ENCODE data around the gene CST6.

DNA sequence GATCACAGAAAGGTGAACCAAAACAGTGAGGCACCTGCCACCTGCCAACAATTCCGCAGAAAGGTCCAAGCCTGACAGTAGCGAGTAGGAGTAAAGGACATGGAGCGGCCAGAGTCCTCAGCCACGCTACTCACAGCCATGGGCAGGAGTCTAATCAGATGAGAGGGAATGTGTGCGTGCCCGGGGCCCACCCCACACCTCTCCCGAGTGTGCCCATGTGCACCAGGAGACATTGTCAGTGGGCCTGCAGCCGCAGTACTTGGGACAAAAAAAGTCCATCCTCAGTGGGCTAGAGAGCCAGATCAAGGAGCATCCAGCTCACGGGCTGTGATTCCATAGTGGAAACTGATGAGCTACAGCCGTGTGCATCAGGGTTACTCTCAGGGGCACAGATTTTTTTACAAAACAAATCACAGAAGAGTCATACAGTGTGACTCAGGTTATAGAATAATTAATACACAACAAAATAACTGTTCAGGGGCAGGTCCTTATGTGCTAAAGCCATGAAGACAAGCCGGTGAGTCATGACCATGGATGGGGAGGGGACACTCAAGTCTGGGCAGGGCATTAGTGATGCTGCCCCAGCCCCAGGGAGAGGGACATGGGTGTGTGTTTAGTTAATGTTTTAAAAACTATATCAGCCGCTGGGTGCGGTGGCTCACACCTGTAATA, 38.2 kb upstream of the CST6 start:
- TF ChIP-seq, protein P1, sequence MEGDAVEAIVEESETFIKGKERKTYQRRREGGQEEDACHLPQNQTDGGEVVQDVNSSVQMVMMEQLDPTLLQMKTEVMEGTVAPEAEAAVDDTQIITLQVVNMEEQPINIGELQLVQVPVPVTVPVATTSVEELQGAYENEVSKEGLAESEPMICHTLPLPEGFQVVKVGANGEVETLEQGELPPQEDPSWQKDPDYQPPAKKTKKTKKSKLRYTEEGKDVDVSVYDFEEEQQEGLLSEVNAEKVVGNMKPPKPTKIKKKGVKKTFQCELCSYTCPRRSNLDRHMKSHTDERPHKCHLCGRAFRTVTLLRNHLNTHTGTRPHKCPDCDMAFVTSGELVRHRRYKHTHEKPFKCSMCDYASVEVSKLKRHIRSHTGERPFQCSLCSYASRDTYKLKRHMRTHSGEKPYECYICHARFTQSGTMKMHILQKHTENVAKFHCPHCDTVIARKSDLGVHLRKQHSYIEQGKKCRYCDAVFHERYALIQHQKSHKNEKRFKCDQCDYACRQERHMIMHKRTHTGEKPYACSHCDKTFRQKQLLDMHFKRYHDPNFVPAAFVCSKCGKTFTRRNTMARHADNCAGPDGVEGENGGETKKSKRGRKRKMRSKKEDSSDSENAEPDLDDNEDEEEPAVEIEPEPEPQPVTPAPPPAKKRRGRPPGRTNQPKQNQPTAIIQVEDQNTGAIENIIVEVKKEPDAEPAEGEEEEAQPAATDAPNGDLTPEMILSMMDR (conservative IDR thresholded peaks at IDR 0.05 in 1 of 2, IDR thresholded peaks at IDR 0.05 in 1 of 2; ENCODE audit: low read depth in 1 of 2, low read length in 2 of 2) = no peak
- TF ChIP-seq EZH2 (IDR thresholded peaks at IDR 0.05; ENCODE audit: low read length, missing control alignments) = no peak
